SH-SY5Y (cell line): Measurements from ENCODE around the gene PARVG.

Source experiments
- GATA2 ChIP-seq: IDR thresholded peaks from 2 replicates; pipeline ENCODE4 v1.6.1; 2011; ENCODE audit warnings: mild to moderate bottlenecking, low read depth, low read length
- GATA3 ChIP-seq: IDR thresholded peaks from 2 replicates; pipeline ENCODE4 v1.6.1; 2011; ENCODE audit warnings: low read depth, mild to moderate bottlenecking, low read length, moderate library complexity

GRCh38 chr22:44193535-44193891 lies 12.8 kb downstream of the PARVG start:
- no peak for TF ChIP-seq GATA3
- no peak for TF ChIP-seq GATA2
